Neural progenitor cell (in vitro differentiated cells): ENCODE results near the gene CASR. TPM values are rescaled to one million over a fixed set of nuclear protein-coding genes. Genes with fewer than 3 reads are reported as not detected.

ENCODE experiments used
- DNase-seq: peaks from one replicate; pipeline ENCODE4 v3.0.0-alpha.2; 2016; ENCODE audit warnings: low spot score
- H2AFZ ChIP-seq: fragments of 200-600 bp; sonication (generic); replicated peaks from 2 replicates; pipeline ENCODE4 v1.6.1; 2016; ENCODE audit warnings: antibody characterized with exemption
- H3F3A ChIP-seq: fragments of 200-600 bp; sonication (generic); 2 replicates; pipeline ENCODE4 v1.6.1; 2016; ENCODE audit warnings: antibody characterized with exemption, low read depth
- H3K27ac ChIP-seq: fragments of 200-600 bp; sonication (generic); 2 replicates; pipeline ENCODE4 v1.5.1; 2016; ENCODE audit warnings: mild to moderate bottlenecking
- H3K27me3 ChIP-seq: fragments of 200-600 bp; sonication (generic); 2 replicates; pipeline ENCODE4 v1.6.1; 2016; ENCODE audit warnings: mild to moderate bottlenecking, moderate library complexity
- H3K36me3 ChIP-seq: fragments of 200-600 bp; sonication (generic); 2 replicates; pipeline ENCODE4 v1.5.1; 2016
- H3K4me1 ChIP-seq: fragments of 200-600 bp; sonication (generic); 2 replicates; pipeline ENCODE4 v1.6.1; 2016; ENCODE audit warnings: mixed run types
- H3K4me2 ChIP-seq: fragments of 200-600 bp; sonication (generic); 2 replicates; pipeline ENCODE4 v1.6.1; 2016
- H3K4me3 ChIP-seq: fragments of 200-600 bp; sonication (generic); 2 replicates; pipeline ENCODE4 v1.5.1; 2016
- H3K79me2 ChIP-seq: fragments of 200-600 bp; sonication (generic); 2 replicates; pipeline ENCODE4 v1.6.1; 2016; ENCODE audit warnings: low read depth
- H3K9ac ChIP-seq: fragments of 200-600 bp; sonication (generic); 2 replicates; pipeline ENCODE4 v1.6.1; 2016
- H3K9me3 ChIP-seq: fragments of 200-600 bp; sonication (generic); 2 replicates; pipeline ENCODE4 v1.5.1; 2016; ENCODE audit warnings: low read depth
- H4K20me1 ChIP-seq: fragments of 200-600 bp; sonication (generic); 2 replicates; pipeline ENCODE4 v1.6.1; 2016; ENCODE audit warnings: low read depth
- H3K27ac Mint-ChIP-seq: 3 replicates; pipeline ENCODE4 v1.8.0; 2021; ENCODE audit warnings: mixed read lengths
- H3K27me3 Mint-ChIP-seq: 2 replicates; pipeline ENCODE4 v1.8.0; 2022; ENCODE audit warnings: low read depth, mild to moderate bottlenecking, inconsistent platforms, moderate library complexity, mixed read lengths; ENCODE audit not compliant: insufficient read depth
- H3K36me3 Mint-ChIP-seq: 3 replicates; pipeline ENCODE4 v1.8.0; 2021; ENCODE audit warnings: mixed read lengths
- H3K4me1 Mint-ChIP-seq: 3 replicates; pipeline ENCODE4 v1.8.0; 2021; ENCODE audit warnings: mixed read lengths
- H3K4me3 Mint-ChIP-seq: 3 replicates; pipeline ENCODE4 v1.8.0; 2021; ENCODE audit warnings: mild to moderate bottlenecking, moderate library complexity, mixed read lengths
- H3K9me3 Mint-ChIP-seq: 3 replicates; pipeline ENCODE4 v1.8.0; 2020; ENCODE audit warnings: mixed read lengths
- CTCF ChIP-seq: fragments of 200-600 bp; sonication (generic); IDR thresholded peaks from 2 replicates; pipeline ENCODE4 v1.5.1; 2017; ENCODE audit warnings: antibody characterized with exemption, mild to moderate bottlenecking
- EZH2 ChIP-seq: fragments of 200-600 bp; sonication (generic); IDR thresholded peaks from 2 replicates; pipeline ENCODE4 v1.6.1; 2017; ENCODE audit warnings: antibody characterized with exemption, mild to moderate bottlenecking, moderate library complexity
- EZH2phosphoT487 ChIP-seq: fragments of 200-600 bp; sonication (generic); IDR thresholded peaks from 2 replicates; pipeline ENCODE4 v1.6.1; 2017; ENCODE audit warnings: antibody characterized with exemption
- total RNA-seq: library from RNA; depleted of rRNA; stranded (reverse); fragments of >200 nt; gene quantifications from 2 replicates; pipeline ENCODE4 v1.2.3, GENCODE V29; 2015; ENCODE audit warnings: low replicate concordance

The CASR gene
- not detected in 2 replicates for total RNA-seq

- peak within 1 kb of the TSS; percentile 84 for H3K4me2 ChIP-seq
- no peaks in the 10 kb centered on the region for H3K79me2 ChIP-seq
- H2AFZ ChIP-seq: peak within 1 kb of the TSS; percentile 52
- TF ChIP-seq EZH2 (no peak), CTCF (no peak), EZH2phosphoT487 (no peak)
- Mint-ChIP-seq H3K27me3 (peaks cover 50% of the 10 kb centered on the region), H3K9me3 (peaks cover 2% of the 10 kb centered on the region), H3K4me3 (peak within 1 kb of the TSS; percentile 86), H3K36me3 (no peaks in the 10 kb centered on the region), H3K27ac (no peak within 1 kb of the TSS), H3K4me1 (peaks cover 9% of the 10 kb centered on the region)
- no peak within 1 kb of the TSS for H3K9ac ChIP-seq
- no peaks in the 10 kb centered on the region for H4K20me1 ChIP-seq
- H3K9me3 ChIP-seq: no peaks in the 10 kb centered on the region
- DNase-seq: peak; percentile 34
- peaks cover 89% of the 10 kb centered on the region for H3K27me3 ChIP-seq
- no peaks in the 10 kb centered on the region for H3K36me3 ChIP-seq
- H3F3A ChIP-seq: no peaks in the 10 kb centered on the region
- peak within 1 kb of the TSS; percentile 50 for H3K4me3 ChIP-seq
- no peaks in the 10 kb centered on the region for H3K4me1 ChIP-seq
- H3K27ac ChIP-seq: no peak within 1 kb of the TSS
These were observed at the start of gene CASR for GRCh38 chr3:122183521-122183892. Gene CASR, plus strand, starts transcription at chr3:122183668. Its CDS starts 70,522 bp downstream, at chr3:122254190.

GRCh38 chr3:122146466-122146865, 37.0 kb upstream of the CASR start:
- Histone ChIP-seq H3K9me3 (no peaks in the 10 kb centered on the region), H3K27me3 (no peaks in the 10 kb centered on the region), H3K79me2 (no peaks in the 10 kb centered on the region), H4K20me1 (no peaks in the 10 kb centered on the region), H3K36me3 (no peaks in the 10 kb centered on the region), H3K4me1 (no peaks in the 10 kb centered on the region), H3K4me3 (no peak overlapping the region), H3K4me2 (no peak overlapping the region), H3K9ac (no peak overlapping the region), H3F3A (no peaks in the 10 kb centered on the region), H2AFZ (no peak overlapping the region), H3K27ac (no peak overlapping the region)
- peaks cover 2% of the 10 kb centered on the region for H3K27me3 Mint-ChIP-seq
- H3K4me3 Mint-ChIP-seq: no peak overlapping the region
- no peak for TF ChIP-seq EZH2
- no peak for TF ChIP-seq EZH2phosphoT487
- TF ChIP-seq CTCF: no peak
- H3K9me3 Mint-ChIP-seq: peaks cover 8% of the 10 kb centered on the region
- H3K27ac Mint-ChIP-seq: no peak overlapping the region
- DNase-seq: no peak
- no peaks in the 10 kb centered on the region for H3K36me3 Mint-ChIP-seq
- no peaks in the 10 kb centered on the region for H3K4me1 Mint-ChIP-seq

GRCh38 chr3:122148941-122149627, 34.4 kb upstream of the CASR start:
- TF ChIP-seq EZH2 (no peak), EZH2phosphoT487 (no peak), CTCF (no peak)

More at GRCh38 chr3:122148941-122149627, 34.4 kb upstream of the CASR start:
- Histone ChIP-seq H3K4me3 (no peak overlapping the region), H3K79me2 (no peaks in the 10 kb centered on the region), H3K9ac (no peak overlapping the region), H3K4me1 (no peaks in the 10 kb centered on the region), H3K4me2 (no peak overlapping the region), H3K27ac (no peak overlapping the region), H4K20me1 (no peaks in the 10 kb centered on the region), H2AFZ (no peak overlapping the region), H3K27me3 (no peaks in the 10 kb centered on the region), H3F3A (no peaks in the 10 kb centered on the region), H3K36me3 (no peaks in the 10 kb centered on the region), H3K9me3 (no peaks in the 10 kb centered on the region)
- Mint-ChIP-seq H3K4me1 (no peaks in the 10 kb centered on the region), H3K4me3 (no peak overlapping the region), H3K27ac (no peak overlapping the region), H3K9me3 (peaks cover 6% of the 10 kb centered on the region), H3K27me3 (no peaks in the 10 kb centered on the region), H3K36me3 (no peaks in the 10 kb centered on the region)
- DNase-seq: no peak
